IPS DF 4.7 (cell line): ENCODE data around the gene C11orf16.
"Not testable (repeated sequence)": the region's sequence is repeated elsewhere in the genome, so short reads cannot be mapped to it uniquely, and the experiment has no call there.

Experiments
- DNase-seq: peaks from one replicate; pipeline ENCODE4 v3.0.0-alpha.2; 2013; ENCODE audit warnings: low spot score; ENCODE audit errors: extremely low read depth

C11orf16 gene

GRCh38 chr11:8886322-8886721 lies 46.4 kb downstream of the C11orf16 start:
- no peak for DNase-seq

- DNase-seq = not testable (repeated sequence)
These were observed 51.2 kb downstream of the C11orf16 start for GRCh38 chr11:8881585-8881984.

GRCh38 chr11:8878771-8879170 lies 54.0 kb downstream of the C11orf16 start:
- no peak for DNase-seq

GRCh38 chr11:8873741-8874405 lies 58.9 kb downstream of the C11orf16 start:
- DNase-seq = no peak

GRCh38 chr11:8871962-8872361 lies 60.8 kb downstream of the C11orf16 start:
- DNase-seq = no peak

GRCh38 chr11:8871171-8871775 lies 61.5 kb downstream of the C11orf16 start:
- DNase-seq = no peak

GRCh38 chr11:8870411-8871170 lies 62.2 kb downstream of the C11orf16 start:
- DNase-seq = no peak
